Activated T-helper 2 cell treated with anti-CD3 and anti-CD28 coated beads, Interferon-gamma antibody, Interleukin-2, Interleukin-4, amounts not matched to agents 10 μg/mL and 5 μg/mL and 100 μg/mL, durations not matched to agents 14 hours and 24 hours and 36 hours (primary cell): ENCODE results near the gene NBPF11. TPM values are rescaled to one million over a fixed set of nuclear protein-coding genes. Genes with fewer than 3 reads are reported as not detected.
"Not testable (repeated sequence)": the region's sequence is repeated elsewhere in the genome, so short reads cannot be mapped to it uniquely, and the experiment has no call there.

Source experiments
- DNase-seq: peaks from one replicate; pipeline ENCODE4 v3.0.0; 2021; ENCODE audit warnings: low spot score
- H3K27ac Mint-ChIP-seq: one replicate; pipeline ENCODE4 v1.8.0; 2021; ENCODE audit warnings: mixed read lengths
- H3K27me3 Mint-ChIP-seq: one replicate; pipeline ENCODE4 v1.8.0; 2021; ENCODE audit warnings: low read depth, mixed read lengths
- H3K36me3 Mint-ChIP-seq: one replicate; pipeline ENCODE4 v1.8.0; 2021; ENCODE audit warnings: low read depth, mixed read lengths
- H3K4me1 Mint-ChIP-seq: one replicate; pipeline ENCODE4 v1.8.0; 2021; ENCODE audit warnings: low read depth, mixed read lengths
- H3K4me3 Mint-ChIP-seq: one replicate; pipeline ENCODE4 v1.8.0; 2021; ENCODE audit warnings: low read depth, mild to moderate bottlenecking, moderate library complexity, mixed read lengths
- H3K9me3 Mint-ChIP-seq: one replicate; pipeline ENCODE4 v1.8.0; 2021; ENCODE audit warnings: mixed read lengths
- intact Hi-C: fragments of 100-400 bp; cut with micrococcal nuclease; formaldehyde crosslinking; loops from one replicate; pipeline ENCODE4 v1.15.1; 2023
- total RNA-seq: library from RNA; stranded (reverse); gene quantifications from 2 replicates; pipeline ENCODE4 v1.2.3, GENCODE V29; 2022

The NBPF11 gene, protein sequence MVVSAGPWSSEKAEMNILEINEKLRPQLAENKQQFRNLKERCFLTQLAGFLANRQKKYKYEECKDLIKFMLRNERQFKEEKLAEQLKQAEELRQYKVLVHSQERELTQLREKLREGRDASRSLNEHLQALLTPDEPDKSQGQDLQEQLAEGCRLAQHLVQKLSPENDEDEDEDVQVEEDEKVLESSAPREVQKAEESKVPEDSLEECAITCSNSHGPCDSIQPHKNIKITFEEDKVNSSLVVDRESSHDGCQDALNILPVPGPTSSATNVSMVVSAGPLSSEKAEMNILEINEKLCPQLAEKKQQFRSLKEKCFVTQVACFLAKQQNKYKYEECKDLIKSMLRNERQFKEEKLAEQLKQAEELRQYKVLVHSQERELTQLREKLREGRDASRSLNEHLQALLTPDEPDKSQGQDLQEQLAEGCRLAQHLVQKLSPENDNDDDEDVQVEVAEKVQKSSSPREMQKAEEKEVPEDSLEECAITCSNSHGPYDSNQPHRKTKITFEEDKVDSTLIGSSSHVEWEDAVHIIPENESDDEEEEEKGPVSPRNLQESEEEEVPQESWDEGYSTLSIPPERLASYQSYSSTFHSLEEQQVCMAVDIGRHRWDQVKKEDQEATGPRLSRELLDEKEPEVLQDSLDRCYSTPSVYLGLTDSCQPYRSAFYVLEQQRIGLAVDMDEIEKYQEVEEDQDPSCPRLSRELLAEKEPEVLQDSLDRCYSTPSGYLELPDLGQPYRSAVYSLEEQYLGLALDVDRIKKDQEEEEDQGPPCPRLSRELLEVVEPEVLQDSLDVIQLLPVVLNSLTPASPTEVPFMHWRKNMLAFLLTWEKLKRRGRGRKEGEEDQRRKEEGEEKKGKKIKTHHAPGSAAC
- total RNA-seq = 8.3 and 9.0 TPM in 2 replicates

DNA sequence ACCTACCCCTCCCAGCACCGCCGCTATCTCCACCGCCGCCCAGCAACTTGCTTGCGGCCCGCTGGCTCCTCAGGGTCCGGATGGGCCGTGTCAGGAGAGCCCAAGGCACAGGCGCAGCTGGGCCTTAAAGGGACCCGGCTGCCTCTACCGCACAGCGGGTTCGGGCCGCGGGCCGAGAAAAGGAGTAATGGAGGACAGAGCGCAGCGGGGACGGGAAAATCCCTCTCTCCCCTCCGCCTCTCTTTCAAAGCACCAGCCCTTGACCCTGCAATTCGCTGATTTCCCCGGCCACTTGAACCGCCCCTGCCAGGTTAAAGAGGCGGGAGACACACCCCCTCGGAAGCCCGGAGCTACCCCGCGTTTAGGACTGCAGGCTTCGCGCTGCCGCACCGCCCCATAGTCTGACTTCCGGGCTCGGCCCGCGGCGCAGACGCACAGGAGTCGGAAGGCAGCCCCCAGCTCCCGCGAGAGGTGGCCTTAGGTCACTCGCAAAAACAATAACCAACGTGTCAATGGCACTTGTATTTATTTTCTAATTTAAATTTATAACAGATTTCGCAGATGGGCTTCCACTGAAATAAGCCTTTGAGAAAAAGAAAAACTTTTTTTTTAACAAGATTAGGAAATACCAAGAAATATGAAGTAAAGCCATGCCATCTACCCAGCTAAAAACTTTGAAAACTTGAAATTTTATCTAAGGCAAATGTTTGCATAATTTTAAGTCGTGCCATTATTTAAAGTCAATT is at the start of gene NBPF11:
TSS of gene NBPF11 (minus strand) at position 371 of the 746 bp plus-strand sequence. CDS start 25,278 bp downstream, outside the sequence.
- peaks cover 14% of the 10 kb centered on the region for H3K27me3 Mint-ChIP-seq
- intact Hi-C loops = not testable (repeated sequence)

GRCh38 chr1:148197396-148197795 is 45.3 kb upstream of the NBPF11 start:
- H3K27me3 Mint-ChIP-seq, H3K9me3 Mint-ChIP-seq, DNase-seq, H3K4me3 Mint-ChIP-seq, H3K36me3 Mint-ChIP-seq, H3K4me1 Mint-ChIP-seq, H3K27ac Mint-ChIP-seq, intact Hi-C loops: not testable (repeated sequence)

More for the DNA sequence above, at the start of gene NBPF11:
- peak; percentile 81 for DNase-seq
- H3K27ac Mint-ChIP-seq = peak within 1 kb of the TSS; percentile 81
- H3K36me3 Mint-ChIP-seq, H3K9me3 Mint-ChIP-seq: not testable (repeated sequence)
- peak within 1 kb of the TSS; percentile 95 for H3K4me3 Mint-ChIP-seq
- H3K4me1 Mint-ChIP-seq = peaks cover 12% of the 10 kb centered on the region

DNA sequence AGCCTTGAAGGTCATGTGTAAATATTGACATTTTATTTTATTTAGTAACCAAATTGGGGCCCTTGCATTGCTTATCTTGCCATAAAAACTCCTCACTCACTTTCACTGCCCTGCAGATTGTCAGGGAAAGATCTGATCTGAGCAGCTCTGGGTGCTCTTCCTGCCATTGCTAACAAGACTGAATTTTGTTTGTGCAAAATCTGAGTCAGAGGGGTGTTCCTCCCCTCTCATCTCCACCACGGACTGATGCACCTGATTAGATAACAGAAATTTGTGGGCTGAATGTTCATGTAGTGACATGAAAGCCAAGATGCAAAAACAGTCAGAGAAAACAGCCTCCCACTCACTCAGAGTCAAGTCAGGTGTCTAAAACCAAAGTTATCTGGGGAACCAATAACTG is 44.9 kb upstream of the NBPF11 start:
- intact Hi-C loops, H3K27ac Mint-ChIP-seq, H3K4me1 Mint-ChIP-seq, DNase-seq, H3K4me3 Mint-ChIP-seq, H3K36me3 Mint-ChIP-seq, H3K27me3 Mint-ChIP-seq, H3K9me3 Mint-ChIP-seq: not testable (repeated sequence)

GRCh38 chr1:148195115-148195514 is 43.0 kb upstream of the NBPF11 start:
- DNase-seq, H3K9me3 Mint-ChIP-seq, H3K4me3 Mint-ChIP-seq, H3K27ac Mint-ChIP-seq, intact Hi-C loops, H3K27me3 Mint-ChIP-seq, H3K4me1 Mint-ChIP-seq, H3K36me3 Mint-ChIP-seq: not testable (repeated sequence)

DNA sequence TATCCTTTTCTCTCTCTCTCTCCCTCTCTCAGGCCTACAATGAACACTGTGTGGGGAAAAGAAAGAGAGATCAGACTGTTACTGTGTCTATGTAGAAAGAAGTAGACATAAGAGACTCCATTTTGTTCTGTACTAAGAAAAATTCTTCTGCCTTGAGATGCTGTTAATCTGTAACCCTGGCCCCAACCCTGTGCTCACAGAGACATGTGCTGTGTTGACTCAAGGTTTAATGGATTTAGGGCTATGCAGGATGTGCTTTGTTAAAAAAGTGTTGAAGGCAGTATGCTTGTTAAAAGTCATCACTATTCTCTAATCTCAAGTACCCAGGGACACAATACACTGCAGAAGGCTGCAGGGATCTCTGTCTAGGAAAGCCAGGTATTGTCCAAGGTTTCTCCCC is 36.7 kb upstream of the NBPF11 start:
- H3K4me3 Mint-ChIP-seq, H3K4me1 Mint-ChIP-seq, H3K9me3 Mint-ChIP-seq, intact Hi-C loops, H3K36me3 Mint-ChIP-seq, DNase-seq, H3K27ac Mint-ChIP-seq: not testable (repeated sequence)
- H3K27me3 Mint-ChIP-seq = peaks cover 11% of the 10 kb centered on the region

- H3K36me3 Mint-ChIP-seq, DNase-seq, H3K4me1 Mint-ChIP-seq, H3K9me3 Mint-ChIP-seq, H3K27ac Mint-ChIP-seq, H3K27me3 Mint-ChIP-seq, H3K4me3 Mint-ChIP-seq, intact Hi-C loops: not testable (repeated sequence)
These were observed 26.6 kb upstream of the NBPF11 start for GRCh38 chr1:148178682-148179081.

- H3K36me3 Mint-ChIP-seq, H3K4me3 Mint-ChIP-seq, intact Hi-C loops, H3K4me1 Mint-ChIP-seq, DNase-seq, H3K9me3 Mint-ChIP-seq, H3K27ac Mint-ChIP-seq, H3K27me3 Mint-ChIP-seq: not testable (repeated sequence)
These were observed 23.3 kb upstream of the NBPF11 start for GRCh38 chr1:148175414-148175813.

DNA sequence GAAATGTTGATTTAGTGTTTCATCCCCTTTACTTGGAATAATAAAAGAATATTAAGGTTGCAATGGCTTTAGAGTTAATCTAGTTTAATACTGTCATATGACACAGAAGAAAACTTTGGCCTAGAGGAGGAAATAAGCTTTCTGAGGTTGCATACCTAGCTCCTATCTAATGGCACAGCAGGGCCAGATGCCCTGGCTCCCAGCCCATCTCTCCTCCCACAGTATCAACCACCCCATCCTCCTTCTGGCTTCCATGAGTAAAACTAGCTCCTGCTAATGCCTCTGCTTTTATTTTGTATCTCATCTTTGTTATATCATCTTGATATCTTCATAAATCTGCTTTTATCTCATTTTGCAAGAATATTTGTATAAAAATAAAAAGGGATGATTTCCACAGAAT is 19.9 kb upstream of the NBPF11 start:
- intact Hi-C loops, H3K9me3 Mint-ChIP-seq, H3K27ac Mint-ChIP-seq, H3K4me1 Mint-ChIP-seq, H3K27me3 Mint-ChIP-seq, DNase-seq, H3K36me3 Mint-ChIP-seq, H3K4me3 Mint-ChIP-seq: not testable (repeated sequence)

- Mint-ChIP-seq H3K9me3 (no peaks in the 10 kb centered on the region), H3K27ac (no peak overlapping the region), H3K4me1 (peaks cover 6% of the 10 kb centered on the region), H3K27me3 (peaks cover 35% of the 10 kb centered on the region), H3K4me3 (no peak overlapping the region), H3K36me3 (no peaks in the 10 kb centered on the region)
- intact Hi-C loops = no loop called here
- DNase-seq = no peak
These were observed 14.7 kb upstream of the NBPF11 start for GRCh38 chr1:148166558-148167492.

DNA sequence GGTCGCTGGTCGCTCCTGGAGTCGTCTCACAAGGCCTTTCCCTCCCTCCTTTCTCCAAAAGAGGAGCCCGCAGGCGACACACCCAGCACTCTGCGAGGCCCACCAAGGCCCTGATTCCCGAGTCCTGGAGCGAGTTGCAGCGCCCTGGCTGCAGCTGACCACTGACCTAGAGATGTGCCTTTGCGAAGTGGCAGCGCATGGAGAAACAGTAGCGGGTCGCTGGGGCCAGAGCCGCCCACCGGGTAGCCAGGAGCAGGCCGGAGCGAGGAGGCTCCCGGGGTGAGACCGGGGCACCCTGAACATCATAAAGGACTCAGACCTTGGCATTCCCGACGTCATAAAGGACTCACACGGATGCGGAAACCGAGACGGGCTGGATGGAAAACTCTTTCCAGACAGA is 10.3 kb upstream of the NBPF11 start:
- no peaks in the 10 kb centered on the region for H3K36me3 Mint-ChIP-seq
- H3K4me3 Mint-ChIP-seq = no peak overlapping the region
- intact Hi-C loops = no loop called here
- DNase-seq = no peak
- no peaks in the 10 kb centered on the region for H3K9me3 Mint-ChIP-seq
- H3K4me1 Mint-ChIP-seq = peaks cover 10% of the 10 kb centered on the region
- peaks cover 49% of the 10 kb centered on the region for H3K27me3 Mint-ChIP-seq
- no peak overlapping the region for H3K27ac Mint-ChIP-seq

GRCh38 chr1:148161053-148161901 is 9.2 kb upstream of the NBPF11 start:
- Mint-ChIP-seq H3K27me3 (peaks cover 43% of the 10 kb centered on the region), H3K9me3 (no peaks in the 10 kb centered on the region), H3K36me3 (no peaks in the 10 kb centered on the region), H3K27ac (no peak overlapping the region), H3K4me3 (no peak overlapping the region), H3K4me1 (peaks cover 5% of the 10 kb centered on the region)
- DNase-seq = no peak
- intact Hi-C loops = no loop called here
